ENCODE measurements around the gene KLHL13.
"Not testable (repeated sequence)": the region's sequence is repeated elsewhere in the genome, so short reads cannot be mapped to it uniquely, and the experiment has no call there.

Gene KLHL13

GRCh38 chrX:117989512-117989911 is 127.1 kb downstream of the KLHL13 start:
- no peak for DNase-seq

- DNase-seq: no peak
Observed at GRCh38 chrX:117987373-117987772, 129.2 kb downstream of the KLHL13 start.

GRCh38 chrX:117985241-117985640 is 131.4 kb downstream of the KLHL13 start:
- DNase-seq: no peak

- DNase-seq: no peak
Observed at GRCh38 chrX:117982694-117983392, 133.8 kb downstream of the KLHL13 start.

GRCh38 chrX:117978402-117978801 is 138.2 kb downstream of the KLHL13 start:
- no peak for DNase-seq

- DNase-seq: no peak
Observed at GRCh38 chrX:117977526-117977925, 139.1 kb downstream of the KLHL13 start.

- DNase-seq: no peak
Observed at GRCh38 chrX:117973110-117973807, 143.4 kb downstream of the KLHL13 start.

GRCh38 chrX:117972711-117973109 is 143.9 kb downstream of the KLHL13 start:
- DNase-seq: no peak

GRCh38 chrX:117969782-117970181 is 146.8 kb downstream of the KLHL13 start:
- DNase-seq: no peak

- DNase-seq: no peak
Observed at GRCh38 chrX:117969328-117969727, 147.3 kb downstream of the KLHL13 start.

GRCh38 chrX:117959045-117959444 is 157.6 kb downstream of the KLHL13 start:
- no peak for DNase-seq

GRCh38 chrX:117957128-117957527 is 159.5 kb downstream of the KLHL13 start:
- no peak for DNase-seq

- not testable (repeated sequence) for DNase-seq
Observed at GRCh38 chrX:117939296-117939695, 177.3 kb downstream of the KLHL13 start.

GRCh38 chrX:117936118-117936517 is 180.5 kb downstream of the KLHL13 start:
- DNase-seq: no peak

- DNase-seq: not testable (repeated sequence)
Observed at GRCh38 chrX:117930116-117930515, 186.5 kb downstream of the KLHL13 start.

GRCh38 chrX:117919755-117920154 is 196.9 kb downstream of the KLHL13 start:
- no peak for DNase-seq

- no peak for DNase-seq
Observed at GRCh38 chrX:117910216-117910615, 206.4 kb downstream of the KLHL13 start.

- no peak for DNase-seq
Observed at GRCh38 chrX:117898226-117898625, 218.4 kb downstream of the KLHL13 start.

- DNase-seq: no peak
Observed at GRCh38 chrX:117895418-117895817, 221.2 kb downstream of the KLHL13 start.

- no peak for DNase-seq
Observed at GRCh38 chrX:117892469-117892868, 224.1 kb downstream of the KLHL13 start.

GRCh38 chrX:117871796-117872195 is 244.8 kb downstream of the KLHL13 start:
- no peak for DNase-seq

GRCh38 chrX:117860517-117860916 is 256.1 kb downstream of the KLHL13 start:
- no peak for DNase-seq

- no peak for DNase-seq
Observed at GRCh38 chrX:117854806-117855205, 261.8 kb downstream of the KLHL13 start.

GRCh38 chrX:117851025-117851424 is 265.6 kb downstream of the KLHL13 start:
- no peak for DNase-seq

Data from DMS79 (cell line).